A549 (cell line): Measurements from ENCODE around the gene CEP112. TPM values are rescaled to one million over a fixed set of nuclear protein-coding genes. Genes with fewer than 3 reads are reported as not detected.

Source experiments
- ATAC-seq, 2 experiments: fragments of 200-7000 bp in 1 of 2; fragments of >200 bp in 1 of 2; cut with Nextera tagmentation in 1 of 2; cut with Tn5 transposase in 1 of 2; 3 replicates each; pipeline versions ENCODE4 v1.8.0 to v1.9.1; 2018 to 2020; ENCODE audit warnings: mild to moderate bottlenecking in 1 of 2, moderate library complexity in 1 of 2
- CTCF ChIA-PET: fragments of 300-600 bp; sonication (Branson Sonifier 250); formaldehyde crosslinking; extraction: SDS; loops from one replicate; lab custom pipeline; 2021; ENCODE audit warnings: antibody characterized with exemption, inconsistent platforms; lab: Yijun Ruan, JAX
- POLR2A ChIA-PET: fragments of 350-600 bp; formaldehyde crosslinking; extraction: SDS; loops from one replicate; lab custom pipeline; 2021; ENCODE audit warnings: antibody characterized with exemption, inconsistent platforms; lab: Yijun Ruan, JAX
- DNase-seq, 2 experiments: peaks; one replicate each; pipeline versions ENCODE4 v3.0.0 to v3.0.0-alpha.2; 2011 to 2016; ENCODE audit warnings: low read depth in 1 of 2, low spot score in 1 of 2
- FAIRE-seq: peaks from 2 replicates; lab custom pipeline; 2011; peaks lifted over from hg19 to GRCh38; lab: Jason Lieb, UNC
- H3K27ac ChIP-seq, 2 experiments: fragments of >200 bp; sonication (Bioruptor Twin); formaldehyde crosslinking; 3 replicates each; pipeline ENCODE4 v1.5.1; 2016 to 2017
- H3K4me1 ChIP-seq: fragments of >200 bp; sonication (Bioruptor Twin); formaldehyde crosslinking; 3 replicates; pipeline ENCODE4 v1.6.1; 2016
- H3K4me2 ChIP-seq: fragments of >200 bp; sonication (Bioruptor Twin); formaldehyde crosslinking; 3 replicates; pipeline ENCODE4 v1.6.1; 2016
- H3K4me3 ChIP-seq: fragments of >200 bp; sonication (Bioruptor Twin); formaldehyde crosslinking; 3 replicates; pipeline ENCODE4 v1.5.1; 2016
- H3K9me3 ChIP-seq: fragments of >200 bp; sonication (Bioruptor Twin); formaldehyde crosslinking; 3 replicates; pipeline ENCODE4 v1.6.1; 2016
- BHLHE40 ChIP-seq: IDR thresholded peaks from 2 replicates; pipeline ENCODE4 v1.6.1; 2012; ENCODE audit warnings: low read depth, low read length, inconsistent platforms
- CBX8 ChIP-seq: fragments of 200-600 bp; sonication (generic); IDR thresholded peaks from 2 replicates; pipeline ENCODE4 v1.6.1; 2016
- EP300 ChIP-seq, 2 experiments: fragments of >200 bp; sonication (Bioruptor Twin); formaldehyde crosslinking; IDR thresholded peaks; 2 replicates in 1 of 2; 3 replicates in 1 of 2; pipeline ENCODE4 v1.6.1; 2016 to 2017
- FOSL2 ChIP-seq, 2 experiments: fragments of 450-650 bp in 1 of 2; fragments of >200 bp in 1 of 2; sonication (Bioruptor Twin) in 1 of 2; formaldehyde crosslinking; IDR thresholded peaks; 2 replicates each; pipeline versions ENCODE4 v1.5.0 to v1.6.1; 2016 to 2020; ENCODE audit warnings: mild to moderate bottlenecking in 1 of 2, moderate library complexity in 1 of 2
- FOXS1 ChIP-seq: fragments of 250-450 bp; sonication (Bioruptor Pico); IDR thresholded peaks from 2 replicates; pipeline ENCODE4 v1.5.0; 2020; ENCODE audit warnings: mild to moderate bottlenecking, moderate library complexity
- HDAC2 ChIP-seq: fragments of 200-600 bp; sonication (generic); IDR thresholded peaks from 2 replicates; pipeline ENCODE4 v1.6.1; 2016
- HOXA7 ChIP-seq: fragments of 250-450 bp; sonication (Bioruptor Pico); IDR thresholded peaks from 2 replicates; pipeline ENCODE4 v1.5.0; 2020; ENCODE audit warnings: mild to moderate bottlenecking, moderate library complexity
- HOXB13 ChIP-seq: fragments of 250-450 bp; sonication (Bioruptor Pico); IDR thresholded peaks from 2 replicates; pipeline ENCODE4 v1.5.0; 2020; ENCODE audit warnings: low read depth, mild to moderate bottlenecking, moderate library complexity
- HOXB5 ChIP-seq: fragments of 250-450 bp; sonication (Bioruptor Pico); IDR thresholded peaks from 2 replicates; pipeline ENCODE4 v1.5.0; 2020; ENCODE audit warnings: mild to moderate bottlenecking, moderate library complexity
- JUNB ChIP-seq: fragments of >200 bp; sonication (Bioruptor Twin); formaldehyde crosslinking; IDR thresholded peaks from 2 replicates; pipeline ENCODE4 v1.6.1; 2016
- KDM1A ChIP-seq: fragments of 200-600 bp; sonication (generic); IDR thresholded peaks from 2 replicates; pipeline ENCODE4 v1.6.1; 2016; ENCODE audit warnings: low read depth, mild to moderate bottlenecking
- KDM5A ChIP-seq: fragments of 200-600 bp; sonication (generic); IDR thresholded peaks from 2 replicates; pipeline ENCODE4 v1.6.1; 2016; ENCODE audit warnings: antibody characterized with exemption, mild to moderate bottlenecking
- MAZ ChIP-seq: fragments of 150-350 bp; IDR thresholded peaks from 2 replicates; pipeline ENCODE4 v1.6.1; 2014; ENCODE audit warnings: antibody characterized with exemption, low read depth, low read length, borderline replicate concordance
- MYC ChIP-seq: IDR thresholded peaks from 2 replicates; pipeline ENCODE4 v1.6.1; 2012; ENCODE audit warnings: mild to moderate bottlenecking, inconsistent platforms, low read length, improper control_type of control experiment, borderline replicate concordance
- NFE2L2 ChIP-seq: fragments of 150-350 bp; conservative IDR thresholded peaks from 2 replicates; pipeline ENCODE4 v1.6.1; 2014; ENCODE audit warnings: low read length
- POLR2A ChIP-seq: IDR thresholded peaks from 2 replicates; pipeline ENCODE4 v1.6.1; 2012; ENCODE audit warnings: mild to moderate bottlenecking, low read length
- POLR2AphosphoS2 ChIP-seq: conservative IDR thresholded peaks from 2 replicates; pipeline ENCODE4 v1.6.1; 2012; ENCODE audit warnings: low read length, improper control_type of control experiment, inconsistent platforms
- RCOR1 ChIP-seq: fragments of 150-350 bp; IDR thresholded peaks from 2 replicates; pipeline ENCODE4 v1.6.1; 2014; ENCODE audit warnings: antibody characterized with exemption, low read length, low read depth
- RFX5 ChIP-seq: fragments of 450-650 bp; IDR thresholded peaks from 2 replicates; pipeline ENCODE4 v1.7.1; 2014; ENCODE audit warnings: antibody characterized with exemption, mild to moderate bottlenecking, moderate library complexity
- SREBF2 ChIP-seq: fragments of 450-650 bp; IDR thresholded peaks from 2 replicates; pipeline ENCODE4 v1.6.1; 2014; ENCODE audit warnings: mild to moderate bottlenecking, moderate library complexity
- TFCP2L1 ChIP-seq: fragments of 250-450 bp; sonication (Bioruptor Pico); IDR thresholded peaks from 2 replicates; pipeline ENCODE4 v1.5.0; 2021; ENCODE audit warnings: mild to moderate bottlenecking
- TP53 ChIP-seq: fragments of 250-450 bp; sonication (Bioruptor Pico); IDR thresholded peaks from 2 replicates; pipeline ENCODE4 v1.5.0; 2021; ENCODE audit warnings: mild to moderate bottlenecking, moderate library complexity
- ZC3H11A ChIP-seq: fragments of 450-650 bp; IDR thresholded peaks from 2 replicates; pipeline ENCODE4 v1.6.1; 2014; ENCODE audit warnings: antibody characterized with exemption, mild to moderate bottlenecking
- ZNF302 ChIP-seq: fragments of 250-450 bp; sonication (Bioruptor Pico); IDR thresholded peaks from 2 replicates; pipeline ENCODE4 v1.9.0; 2021; ENCODE audit warnings: inconsistent platforms, mild to moderate bottlenecking, moderate library complexity
- WGBS: methylation state at CpG from one replicate; pipeline ENCODE4 v1.1.6; 2017; ENCODE audit errors: missing lambda C conversion rate; 5-methylcytosine and 5-hydroxymethylcytosine counted together
- polyA plus RNA-seq, 4 experiments: library from polyadenylated mRNA; depleted of rRNA in 3 of 4; stranded (reverse); fragments of >200 nt; fragmentation: RNase III in 1 of 4; extraction: RNeasy Plus Mini Kit Qiagen cat#74134 plus additional on column Dnase treatment in 1 of 4; gene quantifications; 2 replicates in 3 of 4; 3 replicates in 1 of 4; pipeline ENCODE4 v1.2.3, GENCODE V29; 2011 to 2017
- TF ChIP-seq, protein P1 (sequence below): fragments of >200 bp; sonication (Bioruptor Twin); formaldehyde crosslinking; IDR thresholded peaks from 2 replicates; pipeline ENCODE4 v1.6.1; 2016
- TF ChIP-seq, protein P2 (sequence below): fragments of >200 bp; sonication (Bioruptor Twin); formaldehyde crosslinking; IDR thresholded peaks from 3 replicates; pipeline ENCODE4 v1.6.1; 2016
- TF ChIP-seq, protein P3 (sequence below): IDR thresholded peaks from 2 replicates; pipeline ENCODE4 v1.6.1; 2012
- TF ChIP-seq, protein P4 (sequence below): IDR thresholded peaks from 2 replicates; pipeline ENCODE4 v1.6.1; 2012
- TF ChIP-seq, protein P5 (sequence below): fragments of 250-450 bp; sonication (Bioruptor Pico); IDR thresholded peaks from 2 replicates; pipeline ENCODE4 v1.5.0; 2020; ENCODE audit warnings: low read depth, mild to moderate bottlenecking, moderate library complexity

Gene CEP112
- polyA plus RNA-seq, 2 of the 4 experiments (the other 2 are of a cell fraction), result 9.6 to 15.2 TPM

DNA sequence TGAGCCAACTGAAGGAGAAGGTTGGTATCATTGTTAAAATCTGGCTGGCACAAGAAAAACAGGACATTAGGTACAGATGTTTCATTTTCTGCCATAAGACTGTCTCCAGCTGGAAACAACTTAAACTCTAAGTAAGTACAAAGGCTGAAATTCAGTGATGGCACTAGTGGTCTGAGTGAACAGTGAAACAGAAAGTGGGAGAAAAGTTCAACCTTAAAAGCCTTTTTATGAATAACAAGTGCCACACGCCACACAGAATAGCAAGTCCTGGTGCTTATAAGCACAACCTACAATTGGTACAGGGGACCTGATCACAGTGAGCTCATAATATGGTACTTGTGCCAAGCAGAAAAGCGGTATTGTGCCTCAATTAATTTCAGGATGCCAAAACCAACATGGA, 56.7 kb downstream of the CEP112 start:
- Histone ChIP-seq H3K9me3 (no peaks in the 10 kb centered on the region), H3K27ac (no peak overlapping the region), H3K4me1 (no peaks in the 10 kb centered on the region), H3K4me3 (no peak overlapping the region), H3K4me2 (no peak overlapping the region)
- ATAC-seq (no peak), DNase-seq (no peak), FAIRE-seq (peak; percentile 86)
- ChIA-PET POLR2A (no interaction called here), CTCF (interaction anchor here (1.0 kb wide), 1 partner anchor 9 kb away, joined by 4 read pairs; no protein-coding TSS in a partner anchor)
- WGBS, result 86% methylated on average over 2 of the region's 2 CpGs
- TF ChIP-seq, protein P1, sequence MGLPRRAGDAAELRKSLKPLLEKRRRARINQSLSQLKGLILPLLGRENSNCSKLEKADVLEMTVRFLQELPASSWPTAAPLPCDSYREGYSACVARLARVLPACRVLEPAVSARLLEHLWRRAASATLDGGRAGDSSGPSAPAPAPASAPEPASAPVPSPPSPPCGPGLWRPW, result no peak
- no peak for TF ChIP-seq JUNB
- no peak for TF ChIP-seq EP300 (IDR thresholded peaks at IDR 0.05)
- TF ChIP-seq POLR2AphosphoS2, result no peak
- TF ChIP-seq FOXS1, result no peak
- TF ChIP-seq, protein P2, sequence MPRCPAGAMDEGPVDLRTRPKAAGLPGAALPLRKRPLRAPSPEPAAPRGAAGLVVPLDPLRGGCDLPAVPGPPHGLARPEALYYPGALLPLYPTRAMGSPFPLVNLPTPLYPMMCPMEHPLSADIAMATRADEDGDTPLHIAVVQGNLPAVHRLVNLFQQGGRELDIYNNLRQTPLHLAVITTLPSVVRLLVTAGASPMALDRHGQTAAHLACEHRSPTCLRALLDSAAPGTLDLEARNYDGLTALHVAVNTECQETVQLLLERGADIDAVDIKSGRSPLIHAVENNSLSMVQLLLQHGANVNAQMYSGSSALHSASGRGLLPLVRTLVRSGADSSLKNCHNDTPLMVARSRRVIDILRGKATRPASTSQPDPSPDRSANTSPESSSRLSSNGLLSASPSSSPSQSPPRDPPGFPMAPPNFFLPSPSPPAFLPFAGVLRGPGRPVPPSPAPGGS, result no peak
- no peak for TF ChIP-seq TFCP2L1 (CRISPR knock-in tag)
- TF ChIP-seq NFE2L2, result no peak
- no peak for TF ChIP-seq MYC
- no peak for TF ChIP-seq KDM1A
- no peak for TF ChIP-seq HDAC2
- TF ChIP-seq ZC3H11A, result no peak
- TF ChIP-seq RCOR1, result no peak
- TF ChIP-seq TP53 (CRISPR knock-in tag), result no peak
- no peak for TF ChIP-seq KDM5A
- TF ChIP-seq CBX8, result no peak
- no peak for TF ChIP-seq MAZ

DNA sequence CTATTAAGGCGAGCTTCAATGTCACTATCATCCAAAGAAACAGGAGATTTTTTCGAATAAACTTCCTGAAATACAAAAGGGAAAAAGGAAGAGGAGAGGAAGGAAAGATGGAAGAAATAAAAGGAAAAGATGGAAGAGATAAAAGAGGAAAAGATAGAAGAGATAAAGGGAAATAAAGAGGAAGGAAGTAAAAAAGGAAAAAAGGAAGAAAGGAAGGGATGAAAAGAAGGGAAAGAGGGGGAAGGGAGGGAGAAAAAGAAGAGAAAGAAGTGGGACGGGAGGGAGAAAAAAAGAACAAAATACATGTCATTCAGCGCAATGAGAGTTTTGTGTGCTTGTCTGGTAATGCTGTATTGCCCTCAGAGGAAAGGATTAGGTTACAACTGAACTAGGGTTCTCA, 62.2 kb downstream of the CEP112 start:
- no peak overlapping the region for H3K4me2 ChIP-seq
- FAIRE-seq (no peak), DNase-seq (no peak), ATAC-seq (no peak)
- no peaks in the 10 kb centered on the region for H3K4me1 ChIP-seq
- no peak overlapping the region for H3K4me3 ChIP-seq
- POLR2A ChIA-PET, result no interaction called here
- no peaks in the 10 kb centered on the region for H3K9me3 ChIP-seq
- TF ChIP-seq, protein P1, result no peak
- no peak for TF ChIP-seq HOXB13 (CRISPR knock-in tag)
- TF ChIP-seq SREBF2, result no peak
- no peak for TF ChIP-seq BHLHE40
- CTCF ChIA-PET, result interaction anchor here (1.1 kb wide), 1 partner anchor 836 kb away, joined by 3 read pairs; no protein-coding TSS in a partner anchor
- no peak overlapping the region for H3K27ac ChIP-seq
- 85% methylated on average over 4 of the region's 4 CpGs for WGBS

DNA sequence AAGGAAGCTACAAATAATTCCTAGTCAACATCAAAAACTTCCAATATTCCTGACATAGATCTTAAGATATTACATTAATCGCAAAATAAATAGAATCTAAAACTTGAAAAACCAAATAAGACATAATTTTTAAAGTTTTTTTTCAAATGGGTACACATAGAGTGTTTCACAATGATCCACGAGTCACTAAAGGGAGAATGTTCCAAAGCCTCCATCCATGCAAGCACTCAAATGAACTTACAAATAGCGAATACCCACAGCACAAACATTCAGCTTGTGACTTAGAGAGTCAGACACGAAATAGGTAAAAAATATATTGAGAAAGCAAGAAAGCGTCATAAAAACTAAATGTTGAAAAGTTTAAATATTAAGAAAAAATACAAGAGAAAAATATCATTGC, 65.7 kb downstream of the CEP112 start:
- no peak overlapping the region for H3K4me3 ChIP-seq
- H3K27ac ChIP-seq, result no peak overlapping the region
- H3K4me2 ChIP-seq, result no peak overlapping the region
- 89% methylated on average over 5 of the region's 5 CpGs for WGBS
- ChIA-PET POLR2A (no interaction called here), CTCF (interaction anchor here (1.3 kb wide), 1 partner anchor 9 kb away, joined by 4 read pairs; no protein-coding TSS in a partner anchor)
- FAIRE-seq, result peak; percentile 94
- TF ChIP-seq KDM5A, result no peak
- no peak for TF ChIP-seq RFX5
- no peak for TF ChIP-seq MYC
- TF ChIP-seq HOXA7, result no peak
- TF ChIP-seq POLR2A, result no peak
- TF ChIP-seq, protein P3, sequence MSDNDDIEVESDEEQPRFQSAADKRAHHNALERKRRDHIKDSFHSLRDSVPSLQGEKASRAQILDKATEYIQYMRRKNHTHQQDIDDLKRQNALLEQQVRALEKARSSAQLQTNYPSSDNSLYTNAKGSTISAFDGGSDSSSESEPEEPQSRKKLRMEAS, result no peak
- TF ChIP-seq, protein P4, sequence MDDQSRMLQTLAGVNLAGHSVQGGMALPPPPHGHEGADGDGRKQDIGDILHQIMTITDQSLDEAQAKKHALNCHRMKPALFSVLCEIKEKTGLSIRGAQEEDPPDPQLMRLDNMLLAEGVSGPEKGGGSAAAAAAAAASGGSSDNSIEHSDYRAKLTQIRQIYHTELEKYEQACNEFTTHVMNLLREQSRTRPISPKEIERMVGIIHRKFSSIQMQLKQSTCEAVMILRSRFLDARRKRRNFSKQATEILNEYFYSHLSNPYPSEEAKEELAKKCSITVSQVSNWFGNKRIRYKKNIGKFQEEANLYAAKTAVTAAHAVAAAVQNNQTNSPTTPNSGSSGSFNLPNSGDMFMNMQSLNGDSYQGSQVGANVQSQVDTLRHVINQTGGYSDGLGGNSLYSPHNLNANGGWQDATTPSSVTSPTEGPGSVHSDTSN, result no peak
- no peak for TF ChIP-seq EP300 (IDR thresholded peaks at IDR 0.05)
- TF ChIP-seq ZNF302 (CRISPR knock-in tag), result no peak
- TF ChIP-seq HOXB5 (CRISPR knock-in tag), result no peak
- TF ChIP-seq ZC3H11A, result no peak
- TF ChIP-seq FOSL2 (IDR thresholded peaks at IDR 0.05), result no peak
- TF ChIP-seq FOSL2 (CRISPR knock-in tag; IDR thresholded peaks at IDR 0.05), result no peak
- TF ChIP-seq POLR2AphosphoS2, result no peak
- TF ChIP-seq, protein P5, sequence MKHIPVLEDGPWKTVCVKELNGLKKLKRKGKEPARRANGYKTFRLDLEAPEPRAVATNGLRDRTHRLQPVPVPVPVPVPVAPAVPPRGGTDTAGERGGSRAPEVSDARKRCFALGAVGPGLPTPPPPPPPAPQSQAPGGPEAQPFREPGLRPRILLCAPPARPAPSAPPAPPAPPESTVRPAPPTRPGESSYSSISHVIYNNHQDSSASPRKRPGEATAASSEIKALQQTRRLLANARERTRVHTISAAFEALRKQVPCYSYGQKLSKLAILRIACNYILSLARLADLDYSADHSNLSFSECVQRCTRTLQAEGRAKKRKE (CRISPR knock-in tag), result no peak
- TF ChIP-seq FOXS1, result no peak
- no peak for ATAC-seq
- DNase-seq, result no peak
- H3K9me3 ChIP-seq, result no peaks in the 10 kb centered on the region
- H3K4me1 ChIP-seq, result no peaks in the 10 kb centered on the region
